ENCODE measurements around the gene FAM124A. TPM values are rescaled to one million over a fixed set of nuclear protein-coding genes. Genes with fewer than 3 reads are reported as not detected.
A peak's percentile ranks its signal among the peaks of the same experiment; 100 is the strongest.

Gene FAM124A
- total RNA-seq = 1 to 10 TPM in 2 of 4 donors, under 1 TPM in 2; 0.35 to 3.2 (median 1.5) TPM

- Histone ChIP-seq H3K9me3 (no peaks in the 10 kb centered on the region), H3K27ac (peak within 1 kb of the TSS in 2 of 4 donors; percentile 38 to 46), H3K4me1 (peaks cover 0 to 5% (median 1%) of the 10 kb centered on the region in 4 donors), H3K27me3 (no peaks in the 10 kb centered on the region), H3K4me3 (peak within 1 kb of the TSS; percentile 51 to 79 (median 61)), H3K36me3 (no peaks in the 10 kb centered on the region)
- peak in 3 of 6 experiments; percentile 29 to 51 (median 32) for TF ChIP-seq CTCF (IDR thresholded peaks at IDR 0.05)
- TF ChIP-seq POLR2A (IDR thresholded peaks at IDR 0.05) = no peak
- peak in 2 of 3 donors; percentile 58 to 61 for DNase-seq
Measured at GRCh38 chr13:51222037-51222685, at the start of gene FAM124A. FAM124A (plus strand) TSS chr13:51222398; CDS start chr13:51222502, 104 bp downstream.

GRCh38 chr13:51175021-51175420 lies 47.2 kb upstream of the FAM124A start:
- H3K9me3 ChIP-seq = no peaks in the 10 kb centered on the region
- H3K36me3 ChIP-seq = no peaks in the 10 kb centered on the region
- no peaks in the 10 kb centered on the region for H3K4me1 ChIP-seq
- no peak overlapping the region for H3K27ac ChIP-seq
- no peak overlapping the region for H3K4me3 ChIP-seq
- DNase-seq = no peak
- H3K27me3 ChIP-seq = no peaks in the 10 kb centered on the region
- TF ChIP-seq CTCF (IDR thresholded peaks at IDR 0.05) (no peak), POLR2A (IDR thresholded peaks at IDR 0.05) (no peak)

GRCh38 chr13:51175639-51176038 lies 46.6 kb upstream of the FAM124A start:
- Histone ChIP-seq H3K9me3 (no peaks in the 10 kb centered on the region), H3K27me3 (no peaks in the 10 kb centered on the region), H3K4me3 (no peak overlapping the region), H3K27ac (no peak overlapping the region), H3K36me3 (no peaks in the 10 kb centered on the region), H3K4me1 (no peaks in the 10 kb centered on the region)
- TF ChIP-seq POLR2A (IDR thresholded peaks at IDR 0.05) (no peak), CTCF (IDR thresholded peaks at IDR 0.05) (no peak)
- no peak for DNase-seq

- Histone ChIP-seq H3K4me3 (no peak overlapping the region), H3K27me3 (no peaks in the 10 kb centered on the region), H3K4me1 (no peaks in the 10 kb centered on the region), H3K36me3 (no peaks in the 10 kb centered on the region), H3K27ac (no peak overlapping the region), H3K9me3 (no peaks in the 10 kb centered on the region)
- no peak for DNase-seq
- TF ChIP-seq CTCF (IDR thresholded peaks at IDR 0.05) (no peak), POLR2A (IDR thresholded peaks at IDR 0.05) (no peak)
Measured at GRCh38 chr13:51177188-51177587, 45.0 kb upstream of the FAM124A start.

- no peaks in the 10 kb centered on the region for H3K27me3 ChIP-seq
- no peaks in the 10 kb centered on the region for H3K36me3 ChIP-seq
- DNase-seq = no peak
- H3K9me3 ChIP-seq = no peaks in the 10 kb centered on the region
- TF ChIP-seq CTCF (IDR thresholded peaks at IDR 0.05) = no peak
- H3K27ac ChIP-seq = no peak overlapping the region
- no peak overlapping the region for H3K4me3 ChIP-seq
- H3K4me1 ChIP-seq = no peaks in the 10 kb centered on the region
Measured at GRCh38 chr13:51178456-51179074, 43.6 kb upstream of the FAM124A start.
